GM12864 (cell line): Measurements from ENCODE around the gene SLC35E2B.
"Not testable (repeated sequence)": the region's sequence is repeated elsewhere in the genome, so short reads cannot be mapped to it uniquely, and the experiment has no call there.

Experiments used
- DNase-seq: peaks from one replicate; pipeline ENCODE4 v3.0.0-alpha.2; 2011; ENCODE audit warnings: low read depth
- H3K4me3 ChIP-seq: 2 replicates; pipeline ENCODE4 v1.5.1; 2011; ENCODE audit warnings: mild to moderate bottlenecking, low read depth, low read length, control low read depth
- CTCF ChIP-seq: IDR thresholded peaks from 2 replicates; pipeline ENCODE4 v1.5.1; 2011; ENCODE audit warnings: low read depth, mild to moderate bottlenecking, moderate library complexity, low read length, control low read depth, inconsistent platforms; ENCODE audit errors: missing control alignments

The SLC35E2B gene

GRCh38 chr1:1724035-1724864, 31.7 kb upstream of the SLC35E2B start, which contains the start of gene CDK11A:
Gene CDK11A, minus strand, starts transcription at chr1:1724357. Its CDS starts 1,539 bp downstream, at chr1:1722818.
- peak; percentile 24 for TF ChIP-seq CTCF
- DNase-seq = peak; percentile 99
- H3K4me3 ChIP-seq = peak within 1 kb of the TSS; percentile 74

- no peak for TF ChIP-seq CTCF
- no peak overlapping the region for H3K4me3 ChIP-seq
- no peak for DNase-seq
Observed at GRCh38 chr1:1721201-1721600, 28.6 kb upstream of the SLC35E2B start.

- DNase-seq = not testable (repeated sequence)
Observed at GRCh38 chr1:1715109-1715883, 22.7 kb upstream of the SLC35E2B start.

GRCh38 chr1:1707897-1708296, 15.3 kb upstream of the SLC35E2B start:
- not testable (repeated sequence) for H3K4me3 ChIP-seq, DNase-seq

More at GRCh38 chr1:1715109-1715883, 22.7 kb upstream of the SLC35E2B start:
- H3K4me3 ChIP-seq = not testable (repeated sequence)

- not testable (repeated sequence) for H3K4me3 ChIP-seq, DNase-seq
Observed at GRCh38 chr1:1707241-1707640, 14.6 kb upstream of the SLC35E2B start.

GRCh38 chr1:1705623-1706022, 13.0 kb upstream of the SLC35E2B start:
- DNase-seq, H3K4me3 ChIP-seq: not testable (repeated sequence)

GRCh38 chr1:1704284-1704957, 11.8 kb upstream of the SLC35E2B start:
- H3K4me3 ChIP-seq, DNase-seq: not testable (repeated sequence)

GRCh38 chr1:1703796-1704195, 11.2 kb upstream of the SLC35E2B start:
- no peak overlapping the region for H3K4me3 ChIP-seq
- TF ChIP-seq CTCF = no peak
- DNase-seq = no peak

- DNase-seq, H3K4me3 ChIP-seq: not testable (repeated sequence)
Observed at GRCh38 chr1:1702506-1702905, 9.9 kb upstream of the SLC35E2B start.

GRCh38 chr1:1700557-1700956, 8.0 kb upstream of the SLC35E2B start:
- not testable (repeated sequence) for H3K4me3 ChIP-seq, DNase-seq

- DNase-seq, H3K4me3 ChIP-seq: not testable (repeated sequence)
Observed at GRCh38 chr1:1700067-1700466, 7.5 kb upstream of the SLC35E2B start.

GRCh38 chr1:1699061-1699460, 6.5 kb upstream of the SLC35E2B start:
- DNase-seq, H3K4me3 ChIP-seq: not testable (repeated sequence)

GRCh38 chr1:1697358-1698183, 5.0 kb upstream of the SLC35E2B start:
- not testable (repeated sequence) for DNase-seq, H3K4me3 ChIP-seq
